ENCODE measurements around the gene SLC4A3. TPM values are rescaled to one million over a fixed set of nuclear protein-coding genes. Genes with fewer than 3 reads are reported as not detected.
A peak's percentile ranks its signal among the peaks of the same experiment; 100 is the strongest.

The SLC4A3 gene
- total RNA-seq, 1 donor from 2014 or later = not detected

GRCh38 chr2:219637842-219638185, 10.4 kb downstream of the SLC4A3 start:
- Mint-ChIP-seq H3K4me1 (ENCODE audit: low read depth) (peaks cover 11% of the 10 kb centered on the region), H3K27me3 (ENCODE audit: insufficient read depth) (peaks cover 6% of the 10 kb centered on the region), H3K4me3 (no peak overlapping the region), H3K27ac (no peak overlapping the region), H3K36me3 (ENCODE audit: low read depth) (no peaks in the 10 kb centered on the region), H3K9me3 (no peaks in the 10 kb centered on the region)
- DNase-seq (ENCODE audit: low spot score) = no peak
- intact Hi-C loops (cut with micrococcal nuclease) = no loop called here

- no peak overlapping the region for H3K4me3 Mint-ChIP-seq
- H3K27ac Mint-ChIP-seq = no peak overlapping the region
- peaks cover 11% of the 10 kb centered on the region for H3K4me1 Mint-ChIP-seq (ENCODE audit: low read depth)
- H3K9me3 Mint-ChIP-seq = no peaks in the 10 kb centered on the region
- no peaks in the 10 kb centered on the region for H3K36me3 Mint-ChIP-seq (ENCODE audit: low read depth)
- no peak for DNase-seq (ENCODE audit: low spot score)
- intact Hi-C loops (cut with micrococcal nuclease) = no loop called here
- peaks cover 6% of the 10 kb centered on the region for H3K27me3 Mint-ChIP-seq (ENCODE audit: insufficient read depth)
Measured at GRCh38 chr2:219638217-219638947, 11.0 kb downstream of the SLC4A3 start.

GRCh38 chr2:219638948-219639755, 11.7 kb downstream of the SLC4A3 start:
- Mint-ChIP-seq H3K9me3 (no peaks in the 10 kb centered on the region), H3K36me3 (ENCODE audit: low read depth) (no peaks in the 10 kb centered on the region), H3K4me3 (no peak overlapping the region), H3K4me1 (ENCODE audit: low read depth) (peaks cover 11% of the 10 kb centered on the region), H3K27ac (no peak overlapping the region), H3K27me3 (ENCODE audit: insufficient read depth) (peaks cover 6% of the 10 kb centered on the region)
- no peak for DNase-seq (ENCODE audit: low spot score)
- intact Hi-C loops (cut with micrococcal nuclease) = no loop called here

- Mint-ChIP-seq H3K4me1 (ENCODE audit: low read depth) (peaks cover 11% of the 10 kb centered on the region), H3K27ac (no peak overlapping the region), H3K36me3 (ENCODE audit: low read depth) (no peaks in the 10 kb centered on the region), H3K9me3 (no peaks in the 10 kb centered on the region), H3K4me3 (no peak overlapping the region), H3K27me3 (ENCODE audit: insufficient read depth) (peaks cover 6% of the 10 kb centered on the region)
- no peak for DNase-seq (ENCODE audit: low spot score)
- intact Hi-C loops (cut with micrococcal nuclease) = loop anchor here (1.0 to 5.0 kb wide), 6 partner anchors 44 to 1931 kb away; partner anchors contain the start of genes EPHA4, GMPPA and STK11IP
Measured at GRCh38 chr2:219641390-219642068, 14.1 kb downstream of the SLC4A3 start.

- Mint-ChIP-seq H3K4me3 (no peak overlapping the region), H3K9me3 (no peaks in the 10 kb centered on the region), H3K4me1 (ENCODE audit: low read depth) (peaks cover 11% of the 10 kb centered on the region), H3K27me3 (ENCODE audit: insufficient read depth) (peaks cover 10% of the 10 kb centered on the region), H3K36me3 (ENCODE audit: low read depth) (no peaks in the 10 kb centered on the region), H3K27ac (no peak overlapping the region)
- intact Hi-C loops (cut with micrococcal nuclease) = loop anchor here (1.0 to 5.0 kb wide), 6 partner anchors 45 to 1930 kb away; partner anchors contain the start of genes EPHA4, GMPPA and STK11IP
- no peak for DNase-seq (ENCODE audit: low spot score)
Measured at GRCh38 chr2:219642069-219642454, 14.6 kb downstream of the SLC4A3 start.

GRCh38 chr2:219642465-219643083, 15.1 kb downstream of the SLC4A3 start:
- Mint-ChIP-seq H3K36me3 (ENCODE audit: low read depth) (no peaks in the 10 kb centered on the region), H3K27ac (no peak overlapping the region), H3K4me1 (ENCODE audit: low read depth) (peaks cover 11% of the 10 kb centered on the region), H3K4me3 (no peak overlapping the region), H3K27me3 (ENCODE audit: insufficient read depth) (peaks cover 11% of the 10 kb centered on the region), H3K9me3 (no peaks in the 10 kb centered on the region)
- DNase-seq (ENCODE audit: low spot score) = peak; percentile 83
- intact Hi-C loops (cut with micrococcal nuclease) = loop anchor here (1.0 to 5.0 kb wide), 6 partner anchors 45 to 1930 kb away; partner anchors contain the start of genes EPHA4, GMPPA and STK11IP

- DNase-seq (ENCODE audit: low spot score) = no peak
- peaks cover 12% of the 10 kb centered on the region for H3K27me3 Mint-ChIP-seq (ENCODE audit: insufficient read depth)
- H3K9me3 Mint-ChIP-seq = no peaks in the 10 kb centered on the region
- H3K27ac Mint-ChIP-seq = no peak overlapping the region
- intact Hi-C loops (cut with micrococcal nuclease) = loop anchor here (5.0 kb wide), 1 partner anchor 1929 kb away; the partner anchor contains the start of gene EPHA4
- H3K4me1 Mint-ChIP-seq (ENCODE audit: low read depth) = peaks cover 11% of the 10 kb centered on the region
- no peak overlapping the region for H3K4me3 Mint-ChIP-seq
- no peaks in the 10 kb centered on the region for H3K36me3 Mint-ChIP-seq (ENCODE audit: low read depth)
Measured at GRCh38 chr2:219643084-219643473, 15.6 kb downstream of the SLC4A3 start.

- intact Hi-C loops (cut with micrococcal nuclease) = loop anchor here (5.0 kb wide), 1 partner anchor 1928 kb away; the partner anchor contains the start of gene EPHA4
- H3K4me3 Mint-ChIP-seq = no peak overlapping the region
- peaks cover 16% of the 10 kb centered on the region for H3K27me3 Mint-ChIP-seq (ENCODE audit: insufficient read depth)
- H3K27ac Mint-ChIP-seq = no peak overlapping the region
- H3K36me3 Mint-ChIP-seq (ENCODE audit: low read depth) = no peaks in the 10 kb centered on the region
- no peaks in the 10 kb centered on the region for H3K9me3 Mint-ChIP-seq
- no peak for DNase-seq (ENCODE audit: low spot score)
- H3K4me1 Mint-ChIP-seq (ENCODE audit: low read depth) = peaks cover 11% of the 10 kb centered on the region
Measured at GRCh38 chr2:219643788-219644398, 16.5 kb downstream of the SLC4A3 start.

GRCh38 chr2:219644801-219645480, 17.5 kb downstream of the SLC4A3 start:
- no peak overlapping the region for H3K27ac Mint-ChIP-seq
- no peaks in the 10 kb centered on the region for H3K9me3 Mint-ChIP-seq
- peaks cover 11% of the 10 kb centered on the region for H3K4me1 Mint-ChIP-seq (ENCODE audit: low read depth)
- DNase-seq (ENCODE audit: low spot score) = no peak
- no peak overlapping the region for H3K4me3 Mint-ChIP-seq
- no peaks in the 10 kb centered on the region for H3K36me3 Mint-ChIP-seq (ENCODE audit: low read depth)
- peaks cover 16% of the 10 kb centered on the region for H3K27me3 Mint-ChIP-seq (ENCODE audit: insufficient read depth)
- intact Hi-C loops (cut with micrococcal nuclease) = loop anchor here (5.0 kb wide), 1 partner anchor 1927 kb away; the partner anchor contains the start of gene EPHA4

GRCh38 chr2:219645631-219646527, 18.4 kb downstream of the SLC4A3 start:
- no peaks in the 10 kb centered on the region for H3K9me3 Mint-ChIP-seq
- intact Hi-C loops (cut with micrococcal nuclease) = no loop called here
- no peaks in the 10 kb centered on the region for H3K36me3 Mint-ChIP-seq (ENCODE audit: low read depth)
- DNase-seq (ENCODE audit: low spot score) = no peak
- no peak overlapping the region for H3K27ac Mint-ChIP-seq
- peaks cover 13% of the 10 kb centered on the region for H3K27me3 Mint-ChIP-seq (ENCODE audit: insufficient read depth)
- H3K4me3 Mint-ChIP-seq = no peak overlapping the region
- H3K4me1 Mint-ChIP-seq (ENCODE audit: low read depth) = peaks cover 11% of the 10 kb centered on the region

GRCh38 chr2:219648176-219648575, 20.7 kb downstream of the SLC4A3 start:
- no peaks in the 10 kb centered on the region for H3K9me3 Mint-ChIP-seq
- DNase-seq (ENCODE audit: low spot score) = no peak
- no peaks in the 10 kb centered on the region for H3K4me1 Mint-ChIP-seq (ENCODE audit: low read depth)
- H3K36me3 Mint-ChIP-seq (ENCODE audit: low read depth) = no peaks in the 10 kb centered on the region
- intact Hi-C loops (cut with micrococcal nuclease) = no loop called here
- H3K27me3 Mint-ChIP-seq (ENCODE audit: insufficient read depth) = peaks cover 21% of the 10 kb centered on the region
- no peak overlapping the region for H3K27ac Mint-ChIP-seq
- no peak overlapping the region for H3K4me3 Mint-ChIP-seq
